ENCODE results near the gene COQ8B.

COQ8B gene

GRCh38 chr19:40642051-40642706 is 74.5 kb downstream of the COQ8B start:
- POLR2A ChIA-PET: no interaction called here
- TF ChIP-seq CTCF (IDR thresholded peaks at IDR 0.05; ENCODE audit: insufficient read depth, low read length, missing control alignments): no peak
- CTCF ChIA-PET: interaction anchor here (1.0 to 6.2 kb wide), 4 partner anchors 9 to 39 kb away, joined by 3 to 139 read pairs (median 6); no protein-coding TSS in a partner anchor
- DNase-seq (ENCODE audit: low read depth, low spot score): no peak
- H3K4me3 ChIP-seq (ENCODE audit: low read depth, low read length): no peak overlapping the region
